ENCODE measurements around the gene CPLX4. TPM values are rescaled to one million over a fixed set of nuclear protein-coding genes. Genes with fewer than 3 reads are reported as not detected.

CPLX4 gene
- total and polyA plus RNA-seq, 2 donors, result 0.05 TPM

GRCh38 chr18:59352250-59352855 lies 33.9 kb upstream of the CPLX4 start:
- H3K27me3 ChIP-seq (ENCODE audit: control insufficient read depth in 2 of 2, insufficient read depth in 1 of 2, low read length in 1 of 2), result no peaks in the 10 kb centered on the region
- no peak overlapping the region for H3K27ac ChIP-seq (ENCODE audit: low read depth in 1 of 2, low read length in 1 of 2)
- H3K4me3 ChIP-seq (ENCODE audit: low read length in 2 of 2), result no peak overlapping the region
- H3K36me3 ChIP-seq (ENCODE audit: control insufficient read depth in 2 of 2, insufficient read depth in 2 of 2, low read length in 1 of 2), result peaks cover 21 to 62% of the 10 kb centered on the region in 2 donors
- no peak for DNase-seq (ENCODE audit: low read depth in 6 of 9, low spot score in 9 of 9)
- no peaks in the 10 kb centered on the region for H3K9me3 ChIP-seq (ENCODE audit: control insufficient read depth in 2 of 2, insufficient read depth in 1 of 2, low read length in 1 of 2)
- WGBS, result 95% methylated on average over 3 of the region's 3 CpGs
- H3K4me1 ChIP-seq (ENCODE audit: control insufficient read depth in 2 of 2, insufficient read depth in 2 of 2, low read length in 2 of 2), result no peaks in the 10 kb centered on the region

DNA sequence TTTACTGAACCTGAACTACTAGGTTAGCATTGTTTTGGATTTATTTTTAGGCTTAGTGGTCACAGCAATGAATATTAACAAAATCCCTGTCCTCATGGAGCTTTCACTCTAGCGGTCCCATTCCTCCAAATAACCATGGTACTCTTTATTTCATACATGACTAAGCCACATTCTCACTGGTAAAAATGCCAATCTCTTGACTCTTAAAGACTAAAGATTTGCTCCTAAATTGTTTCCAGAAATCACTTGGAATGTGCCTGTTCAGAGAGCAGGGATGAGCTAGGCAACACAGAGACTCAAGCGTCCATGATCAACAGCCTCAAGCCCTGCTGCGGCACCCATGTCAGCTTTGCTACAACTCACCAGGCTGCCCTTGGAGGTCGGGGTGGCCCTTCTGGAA lies 27.1 kb upstream of the CPLX4 start:
- DNase-seq (ENCODE audit: low read depth in 6 of 9, low spot score in 9 of 9), result no peak
- no peaks in the 10 kb centered on the region for H3K27me3 ChIP-seq (ENCODE audit: control insufficient read depth in 2 of 2, insufficient read depth in 1 of 2, low read length in 1 of 2)
- no peaks in the 10 kb centered on the region for H3K4me1 ChIP-seq (ENCODE audit: control insufficient read depth in 2 of 2, insufficient read depth in 2 of 2, low read length in 2 of 2)
- H3K4me3 ChIP-seq (ENCODE audit: low read length in 2 of 2), result no peak overlapping the region
- over 99% methylated on average over 4 of the region's 4 CpGs for WGBS
- H3K9me3 ChIP-seq (ENCODE audit: control insufficient read depth in 2 of 2, insufficient read depth in 1 of 2, low read length in 1 of 2), result no peaks in the 10 kb centered on the region
- no peak overlapping the region for H3K27ac ChIP-seq (ENCODE audit: low read depth in 1 of 2, low read length in 1 of 2)
- peaks cover 10 to 51% of the 10 kb centered on the region in 2 donors for H3K36me3 ChIP-seq (ENCODE audit: control insufficient read depth in 2 of 2, insufficient read depth in 2 of 2, low read length in 1 of 2)

- no peak for DNase-seq (ENCODE audit: low read depth in 6 of 9, low spot score in 9 of 9)
- WGBS, result 74% methylated on average over 1 of the region's 1 CpG
- H3K4me1 ChIP-seq (ENCODE audit: control insufficient read depth in 2 of 2, insufficient read depth in 2 of 2, low read length in 2 of 2), result no peaks in the 10 kb centered on the region
- H3K36me3 ChIP-seq (ENCODE audit: control insufficient read depth in 2 of 2, insufficient read depth in 2 of 2, low read length in 1 of 2), result peaks cover 11 to 56% of the 10 kb centered on the region in 2 donors
- H3K4me3 ChIP-seq (ENCODE audit: low read length in 2 of 2), result no peak overlapping the region
- H3K27me3 ChIP-seq (ENCODE audit: control insufficient read depth in 2 of 2, insufficient read depth in 1 of 2, low read length in 1 of 2), result no peaks in the 10 kb centered on the region
- peaks cover 0 to under 1% of the 10 kb centered on the region in 2 donors for H3K9me3 ChIP-seq (ENCODE audit: control insufficient read depth in 2 of 2, insufficient read depth in 1 of 2, low read length in 1 of 2)
- no peak overlapping the region for H3K27ac ChIP-seq (ENCODE audit: low read depth in 1 of 2, low read length in 1 of 2)
Observed at GRCh38 chr18:59344996-59345395, 26.5 kb upstream of the CPLX4 start.

GRCh38 chr18:59343926-59344325 lies 25.5 kb upstream of the CPLX4 start:
- Histone ChIP-seq H3K27me3 (ENCODE audit: control insufficient read depth in 2 of 2, insufficient read depth in 1 of 2, low read length in 1 of 2) (no peaks in the 10 kb centered on the region), H3K27ac (ENCODE audit: low read depth in 1 of 2, low read length in 1 of 2) (no peak overlapping the region), H3K4me1 (ENCODE audit: control insufficient read depth in 2 of 2, insufficient read depth in 2 of 2, low read length in 2 of 2) (no peaks in the 10 kb centered on the region), H3K9me3 (ENCODE audit: control insufficient read depth in 2 of 2, insufficient read depth in 1 of 2, low read length in 1 of 2) (peaks cover 0 to 7% of the 10 kb centered on the region in 2 donors), H3K36me3 (ENCODE audit: control insufficient read depth in 2 of 2, insufficient read depth in 2 of 2, low read length in 1 of 2) (peaks cover 18 to 57% of the 10 kb centered on the region in 2 donors), H3K4me3 (ENCODE audit: low read length in 2 of 2) (no peak overlapping the region)
- no peak for DNase-seq (ENCODE audit: low read depth in 6 of 9, low spot score in 9 of 9)
- WGBS, result 98% methylated on average over 2 of the region's 2 CpGs

- no peaks in the 10 kb centered on the region for H3K27me3 ChIP-seq (ENCODE audit: control insufficient read depth in 2 of 2, insufficient read depth in 1 of 2, low read length in 1 of 2)
- peaks cover 15 to 53% of the 10 kb centered on the region in 2 donors for H3K36me3 ChIP-seq (ENCODE audit: control insufficient read depth in 2 of 2, insufficient read depth in 2 of 2, low read length in 1 of 2)
- H3K27ac ChIP-seq (ENCODE audit: low read depth in 1 of 2, low read length in 1 of 2), result no peak overlapping the region
- no peak overlapping the region for H3K4me3 ChIP-seq (ENCODE audit: low read length in 2 of 2)
- H3K9me3 ChIP-seq (ENCODE audit: control insufficient read depth in 2 of 2, insufficient read depth in 1 of 2, low read length in 1 of 2), result peaks cover 0 to 7% of the 10 kb centered on the region in 2 donors
- no peaks in the 10 kb centered on the region for H3K4me1 ChIP-seq (ENCODE audit: control insufficient read depth in 2 of 2, insufficient read depth in 2 of 2, low read length in 2 of 2)
- no peak for DNase-seq (ENCODE audit: low read depth in 6 of 9, low spot score in 9 of 9)
Observed at GRCh38 chr18:59340817-59341216, 22.4 kb upstream of the CPLX4 start.

- H3K27ac ChIP-seq (ENCODE audit: low read depth in 1 of 2, low read length in 1 of 2), result no peak overlapping the region
- H3K36me3 ChIP-seq (ENCODE audit: control insufficient read depth in 2 of 2, insufficient read depth in 2 of 2, low read length in 1 of 2), result peaks cover 10 to 48% of the 10 kb centered on the region in 2 donors
- no peak overlapping the region for H3K4me3 ChIP-seq (ENCODE audit: low read length in 2 of 2)
- 97% methylated on average over 2 of the region's 2 CpGs for WGBS
- H3K4me1 ChIP-seq (ENCODE audit: control insufficient read depth in 2 of 2, insufficient read depth in 2 of 2, low read length in 2 of 2), result no peaks in the 10 kb centered on the region
- H3K9me3 ChIP-seq (ENCODE audit: control insufficient read depth in 2 of 2, insufficient read depth in 1 of 2, low read length in 1 of 2), result peaks cover 0 to 7% of the 10 kb centered on the region in 2 donors
- DNase-seq (ENCODE audit: low read depth in 6 of 9, low spot score in 9 of 9), result no peak
- H3K27me3 ChIP-seq (ENCODE audit: control insufficient read depth in 2 of 2, insufficient read depth in 1 of 2, low read length in 1 of 2), result no peaks in the 10 kb centered on the region
Observed at GRCh38 chr18:59340312-59340711, 21.9 kb upstream of the CPLX4 start.

DNA sequence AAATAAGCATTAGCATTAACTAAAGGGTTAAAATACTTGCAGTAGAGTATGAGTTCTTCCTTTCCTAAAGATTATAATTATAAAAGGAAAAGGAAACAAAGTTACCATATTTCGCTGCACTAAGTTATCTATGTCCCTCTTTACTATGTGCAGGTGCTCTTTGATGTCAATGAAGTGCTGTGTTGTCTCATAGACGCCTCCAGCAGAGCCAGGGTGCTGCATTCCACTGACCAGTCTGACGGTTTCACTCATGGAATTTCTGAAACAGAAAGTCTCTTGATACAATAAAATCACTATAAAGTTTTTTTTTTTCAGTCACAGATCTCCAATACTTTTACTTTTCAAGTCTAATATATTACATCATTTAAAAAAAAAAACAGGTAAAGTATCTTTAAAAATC lies 14.5 kb upstream of the CPLX4 start:
- Histone ChIP-seq H3K4me1 (ENCODE audit: control insufficient read depth in 2 of 2, insufficient read depth in 2 of 2, low read length in 2 of 2) (no peaks in the 10 kb centered on the region), H3K27ac (ENCODE audit: low read depth in 1 of 2, low read length in 1 of 2) (no peak overlapping the region), H3K4me3 (ENCODE audit: low read length in 2 of 2) (no peak overlapping the region), H3K27me3 (ENCODE audit: control insufficient read depth in 2 of 2, insufficient read depth in 1 of 2, low read length in 1 of 2) (no peaks in the 10 kb centered on the region), H3K9me3 (ENCODE audit: control insufficient read depth in 2 of 2, insufficient read depth in 1 of 2, low read length in 1 of 2) (no peaks in the 10 kb centered on the region), H3K36me3 (ENCODE audit: control insufficient read depth in 2 of 2, insufficient read depth in 2 of 2, low read length in 1 of 2) (peaks cover 6 to 43% of the 10 kb centered on the region in 2 donors)
- 84% methylated on average over 3 of the region's 3 CpGs for WGBS
- no peak for DNase-seq (ENCODE audit: low read depth in 6 of 9, low spot score in 9 of 9)

GRCh38 chr18:59328683-59329082 lies 10.2 kb upstream of the CPLX4 start:
- Histone ChIP-seq H3K27me3 (ENCODE audit: control insufficient read depth in 2 of 2, insufficient read depth in 1 of 2, low read length in 1 of 2) (no peaks in the 10 kb centered on the region), H3K4me3 (ENCODE audit: low read length in 2 of 2) (no peak overlapping the region), H3K9me3 (ENCODE audit: control insufficient read depth in 2 of 2, insufficient read depth in 1 of 2, low read length in 1 of 2) (no peaks in the 10 kb centered on the region), H3K36me3 (ENCODE audit: control insufficient read depth in 2 of 2, insufficient read depth in 2 of 2, low read length in 1 of 2) (peaks cover 8 to 41% of the 10 kb centered on the region in 2 donors), H3K27ac (ENCODE audit: low read depth in 1 of 2, low read length in 1 of 2) (no peak overlapping the region), H3K4me1 (ENCODE audit: control insufficient read depth in 2 of 2, insufficient read depth in 2 of 2, low read length in 2 of 2) (no peaks in the 10 kb centered on the region)
- 97% methylated on average over 2 of the region's 2 CpGs for WGBS
- no peak for DNase-seq (ENCODE audit: low read depth in 6 of 9, low spot score in 9 of 9)

- 93% methylated on average over 1 of the region's 1 CpG for WGBS
- no peak for DNase-seq (ENCODE audit: low read depth in 6 of 9, low spot score in 9 of 9)
- no peaks in the 10 kb centered on the region for H3K4me1 ChIP-seq (ENCODE audit: control insufficient read depth in 2 of 2, insufficient read depth in 2 of 2, low read length in 2 of 2)
- no peaks in the 10 kb centered on the region for H3K9me3 ChIP-seq (ENCODE audit: control insufficient read depth in 2 of 2, insufficient read depth in 1 of 2, low read length in 1 of 2)
- peaks cover 4 to 22% of the 10 kb centered on the region in 2 donors for H3K36me3 ChIP-seq (ENCODE audit: control insufficient read depth in 2 of 2, insufficient read depth in 2 of 2, low read length in 1 of 2)
- H3K4me3 ChIP-seq (ENCODE audit: low read length in 2 of 2), result no peak overlapping the region
- H3K27ac ChIP-seq (ENCODE audit: low read depth in 1 of 2, low read length in 1 of 2), result no peak overlapping the region
- H3K27me3 ChIP-seq (ENCODE audit: control insufficient read depth in 2 of 2, insufficient read depth in 1 of 2, low read length in 1 of 2), result no peaks in the 10 kb centered on the region
Observed at GRCh38 chr18:59325965-59326364, 7.5 kb upstream of the CPLX4 start.

All from thymus (tissue), 11 donors.